K562 (cell line): ENCODE measurements around the gene ITPR3. TPM values are rescaled to one million over a fixed set of nuclear protein-coding genes. Genes with fewer than 3 reads are reported as not detected.
A peak's percentile ranks its signal among the peaks of the same experiment; 100 is the strongest.

Experiments
- BCOR ChIP-seq: fragments of 450-650 bp; IDR thresholded peaks from 2 replicates; pipeline ENCODE4 v1.6.1; 2016
- BRD4 ChIP-seq: fragments of 200-600 bp; sonication (generic); IDR thresholded peaks from 2 replicates; pipeline ENCODE4 v1.6.1; 2017; ENCODE audit warnings: inconsistent platforms
- BRD9 ChIP-seq: fragments of 450-650 bp; IDR thresholded peaks from 2 replicates; pipeline ENCODE4 v1.6.1; 2018; ENCODE audit warnings: low read depth; ENCODE audit not compliant: partially characterized antibody
- CBFA2T2 ChIP-seq: fragments of 450-650 bp; conservative IDR thresholded peaks from 2 replicates; pipeline ENCODE4 v1.6.1; 2017; ENCODE audit warnings: mild to moderate bottlenecking
- DDX20 ChIP-seq: fragments of 450-650 bp; IDR thresholded peaks from 2 replicates; pipeline ENCODE4 v1.6.1; 2016; ENCODE audit warnings: missing genetic modification characterization, low read depth, mild to moderate bottlenecking, missing compliant biosample characterization, moderate library complexity
- E2F1 ChIP-seq: sonication (generic); formaldehyde crosslinking; IDR thresholded peaks from 2 replicates; pipeline ENCODE4 v1.8.1; 2023; ENCODE audit warnings: mild to moderate bottlenecking, missing genetic modification reagents, moderate library complexity
- EP300 ChIP-seq: IDR thresholded peaks from 2 replicates; pipeline ENCODE4 v1.6.1; 2012; ENCODE audit warnings: low read length, improper control_type of control experiment
- ETS1 ChIP-seq: conservative IDR thresholded peaks from 2 replicates; pipeline ENCODE4 v1.6.1; 2011; ENCODE audit warnings: low read depth, mild to moderate bottlenecking, low read length; ENCODE audit not compliant: control insufficient read depth
- GTF2A2 ChIP-seq: IDR thresholded peaks from 2 replicates; pipeline ENCODE4 v1.6.1; 2016; ENCODE audit warnings: mild to moderate bottlenecking, missing genetic modification characterization, missing compliant biosample characterization
- GTF2F1 ChIP-seq: IDR thresholded peaks from 2 replicates; pipeline ENCODE4 v1.6.1; 2011; ENCODE audit warnings: low read depth, low read length, improper control_type of control experiment
- HMG20B ChIP-seq: fragments of 250-450 bp; sonication (Bioruptor Pico); IDR thresholded peaks from 2 replicates; pipeline ENCODE4 v1.5.0; 2021; ENCODE audit warnings: mild to moderate bottlenecking
- HNRNPH1 ChIP-seq: fragments of 200-400 bp; formaldehyde crosslinking; optimal IDR thresholded peaks from 2 replicates; pipeline ENCODE3; 2017; ENCODE audit warnings: low read depth, mild to moderate bottlenecking, low read length, moderate library complexity
- LEF1 ChIP-seq: fragments of 450-650 bp; IDR thresholded peaks from 2 replicates; pipeline ENCODE4 v1.6.1; 2016; ENCODE audit warnings: mild to moderate bottlenecking
- MAFF ChIP-seq: IDR thresholded peaks from 2 replicates; pipeline ENCODE4 v1.6.1; 2012; ENCODE audit warnings: low read length, improper control_type of control experiment
- MED1 ChIP-seq: sonication (generic); formaldehyde crosslinking; IDR thresholded peaks from 2 replicates; pipeline ENCODE4 v1.8.1; 2023; ENCODE audit warnings: missing genetic modification reagents, borderline replicate concordance
- MLLT1 ChIP-seq, 2 experiments: fragments of 450-650 bp; IDR thresholded peaks; 2 replicates each; pipeline ENCODE4 v1.6.1; 2016
- MXI1 ChIP-seq: IDR thresholded peaks from 2 replicates; pipeline ENCODE4 v1.6.1; 2011; ENCODE audit warnings: low read depth, mild to moderate bottlenecking, improper control_type of control experiment, low read length
- NCOA4 ChIP-seq: fragments of 450-650 bp; IDR thresholded peaks from 2 replicates; pipeline ENCODE4 v1.6.1; 2018; ENCODE audit warnings: mild to moderate bottlenecking; ENCODE audit not compliant: partially characterized antibody
- NFRKB ChIP-seq: fragments of 450-650 bp; IDR thresholded peaks from 2 replicates; pipeline ENCODE4 v1.6.1; 2016; ENCODE audit warnings: low read depth
- POLR3G ChIP-seq: IDR thresholded peaks from 2 replicates; pipeline ENCODE4 v1.6.1; 2011; ENCODE audit not compliant: insufficient read length, insufficient replicate concordance; ENCODE audit errors: extremely low read depth
- PRPF4 ChIP-seq: fragments of 200-400 bp; formaldehyde crosslinking; IDR thresholded peaks from one replicate; pipeline ENCODE4 v1.6.1; 2017; ENCODE audit warnings: low read length, low read depth, mild to moderate bottlenecking; ENCODE audit not compliant: insufficient read depth, poor library complexity, severe bottlenecking
- SMAD4 ChIP-seq: fragments of 250-450 bp; sonication (Bioruptor Pico); conservative IDR thresholded peaks from 2 replicates; pipeline ENCODE4 v1.8.0; 2021; ENCODE audit warnings: inconsistent platforms, mild to moderate bottlenecking, moderate library complexity
- SNAPC5 ChIP-seq: fragments of 250-450 bp; sonication (Bioruptor Pico); IDR thresholded peaks from 2 replicates; pipeline ENCODE4 v1.8.0; 2021; ENCODE audit warnings: moderate library complexity, mild to moderate bottlenecking, inconsistent platforms
- TCF3 ChIP-seq: sonication (generic); formaldehyde crosslinking; IDR thresholded peaks from 2 replicates; pipeline ENCODE4 v1.4.0; 2020; ENCODE audit warnings: mild to moderate bottlenecking, missing genetic modification reagents
- TEAD2 ChIP-seq: fragments of 450-650 bp; IDR thresholded peaks from 2 replicates; pipeline ENCODE4 v1.6.1; 2016; ENCODE audit warnings: missing genetic modification characterization, control low read depth, missing compliant biosample characterization
- ZNF212 ChIP-seq: fragments of 450-650 bp; formaldehyde crosslinking; IDR thresholded peaks from 2 replicates; pipeline ENCODE4 v1.4.0; 2020; ENCODE audit warnings: mild to moderate bottlenecking
- ZNF431 ChIP-seq: sonication (generic); formaldehyde crosslinking; IDR thresholded peaks from 2 replicates; pipeline ENCODE4 v1.8.0; 2022; ENCODE audit warnings: mild to moderate bottlenecking, missing genetic modification reagents
- polyA plus RNA-seq, 8 experiments: library from polyadenylated mRNA; depleted of rRNA in 4 of 8; stranded (reverse) in 5 of 8; unstranded in 3 of 8; fragments of >200 nt; fragmentation: Nextera tagmentation in 2 of 8; fragmentation: Illumina TruSeq in 1 of 8; extraction: Ambion mirVana in 2 of 8; extraction: Trizol in 1 of 8; gene quantifications; 2 replicates each; pipeline versions ENCODE4 v1.2.1 to v1.2.3, GENCODE V29; 2011 to 2014; ENCODE audit warnings: inconsistent platforms in 1 of 8, missing spikeins in 1 of 8
- total RNA-seq, 7 experiments: library from RNA; depleted of rRNA in 6 of 7; stranded (reverse); fragments of >200 nt in 6 of 7; fragmentation: Illumina TruSeq in 2 of 7; extraction: Trizol in 2 of 7; gene quantifications; 2 replicates each; pipeline versions ENCODE4 v1.2.1 to v1.2.3, GENCODE V29; 2011 to 2021; ENCODE audit warnings: low replicate concordance in 1 of 7

ITPR3 gene
- total and polyA plus RNA-seq, 9 of the 15 experiments (the other 6 are each of a cell fraction or from before 2014, with no cell fraction given), result 0.39 to 35.7 (median 13.2) TPM

GRCh38 chr6:33632558-33633039 lies 11.5 kb downstream of the ITPR3 start (continued):
- no peak for TF ChIP-seq HNRNPH1
- TF ChIP-seq GTF2A2 (tag), result no peak
- no peak for TF ChIP-seq LEF1
- TF ChIP-seq EP300, result no peak
- TF ChIP-seq DDX20, result no peak
- TF ChIP-seq E2F1, result no peak
- no peak for TF ChIP-seq ETS1
- TF ChIP-seq SMAD4 (CRISPR knock-in tag), result no peak
- TF ChIP-seq BRD9, result no peak
- TF ChIP-seq MED1, result no peak
- TF ChIP-seq PRPF4, result no peak
- no peak for TF ChIP-seq MXI1
- TF ChIP-seq NCOA4, result no peak
- no peak for TF ChIP-seq TCF3
- TF ChIP-seq ZNF431 (CRISPR knock-in tag), result no peak
- no peak for TF ChIP-seq SNAPC5 (CRISPR knock-in tag)
- no peak for TF ChIP-seq GTF2F1
- no peak for TF ChIP-seq MAFF
- TF ChIP-seq HMG20B, result no peak
- peak; percentile 39; the same call in 1 of the 2 replicates for TF ChIP-seq BCOR
- TF ChIP-seq ZNF212 (CRISPR knock-in tag), result no peak
- TF ChIP-seq POLR3G, result no peak
- no peak for TF ChIP-seq BRD4
- no peak for TF ChIP-seq CBFA2T2
- TF ChIP-seq TEAD2 (tag), result 0 out of 2 replicates have a peak, but pooled peaks have one; percentile 16
- no peak for TF ChIP-seq NFRKB
- no peak for TF ChIP-seq MLLT1 (IDR thresholded peaks at IDR 0.05)
